ENCODE results near the gene GAGE12F. TPM values are rescaled to one million over a fixed set of nuclear protein-coding genes. Genes with fewer than 3 reads are reported as not detected.
"Not testable (repeated sequence)": the region's sequence is repeated elsewhere in the genome, so short reads cannot be mapped to it uniquely, and the experiment has no call there.

GAGE12F gene
- not detected for polyA plus RNA-seq (ENCODE audit: insufficient read length in 4 of 4)

- not testable (repeated sequence) for DNase-seq (ENCODE audit: low read depth in 4 of 4, low spot score in 2 of 4)
These were observed at the start of gene GAGE12F for GRCh38 chrX:49560542-49560941. GAGE12F (plus strand) TSS chrX:49560842; CDS start chrX:49561997, 1,155 bp downstream.

GRCh38 chrX:49531877-49532276 lies 28.8 kb upstream of the GAGE12F start, which contains the start of gene GAGE12C:
GAGE12C (plus strand) TSS chrX:49532177; CDS start chrX:49533332, 1,155 bp downstream.
- DNase-seq (ENCODE audit: low read depth in 4 of 4, low spot score in 2 of 4), result not testable (repeated sequence)

- DNase-seq (ENCODE audit: low read depth in 4 of 4, low spot score in 2 of 4), result not testable (repeated sequence)
These were observed 19.2 kb upstream of the GAGE12F start, which contains the start of gene GAGE12D for GRCh38 chrX:49541433-49541832. GAGE12D (plus strand) TSS chrX:49541733; CDS start chrX:49542888, 1,155 bp downstream.

- DNase-seq (ENCODE audit: low read depth in 4 of 4, low spot score in 2 of 4), result not testable (repeated sequence)
These were observed 9.7 kb upstream of the GAGE12F start, which contains the start of gene GAGE12E for GRCh38 chrX:49550989-49551388. GAGE12E (plus strand) TSS chrX:49551289; CDS start chrX:49552444, 1,155 bp downstream.

GRCh38 chrX:49568728-49569127 lies 8.1 kb downstream of the GAGE12F start:
- DNase-seq (ENCODE audit: low read depth in 4 of 4, low spot score in 2 of 4), result not testable (repeated sequence)

- DNase-seq (ENCODE audit: low read depth in 4 of 4, low spot score in 2 of 4), result not testable (repeated sequence)
These were observed 8.5 kb downstream of the GAGE12F start for GRCh38 chrX:49569152-49569551.

GRCh38 chrX:49570100-49570499 lies 9.5 kb downstream of the GAGE12F start, which contains the start of gene GAGE12G:
GAGE12G (plus strand) TSS chrX:49570400; CDS start chrX:49571555, 1,155 bp downstream.
- not testable (repeated sequence) for DNase-seq (ENCODE audit: low read depth in 4 of 4, low spot score in 2 of 4)

- not testable (repeated sequence) for DNase-seq (ENCODE audit: low read depth in 4 of 4, low spot score in 2 of 4)
These were observed 19.0 kb downstream of the GAGE12F start, which contains the start of gene GAGE12H for GRCh38 chrX:49579649-49580048. GAGE12H (plus strand) TSS chrX:49579949; CDS start chrX:49581104, 1,155 bp downstream.

GRCh38 chrX:49589196-49589595 lies 28.6 kb downstream of the GAGE12F start, which contains the start of gene GAGE2A:
GAGE2A (plus strand) TSS chrX:49589496; CDS start chrX:49590651, 1,155 bp downstream.
- DNase-seq (ENCODE audit: low read depth in 4 of 4, low spot score in 2 of 4), result not testable (repeated sequence)

GRCh38 chrX:49589769-49590478 lies 29.3 kb downstream of the GAGE12F start:
- DNase-seq (ENCODE audit: low read depth in 4 of 4, low spot score in 2 of 4), result not testable (repeated sequence)

GRCh38 chrX:49590488-49590887 lies 29.8 kb downstream of the GAGE12F start:
- not testable (repeated sequence) for DNase-seq (ENCODE audit: low read depth in 4 of 4, low spot score in 2 of 4)

GRCh38 chrX:49598720-49599119 lies 38.1 kb downstream of the GAGE12F start, which contains the start of gene GAGE1:
GAGE1 (plus strand) TSS chrX:49599020; CDS start chrX:49600175, 1,155 bp downstream.
- not testable (repeated sequence) for DNase-seq (ENCODE audit: low read depth in 4 of 4, low spot score in 2 of 4)

- DNase-seq (ENCODE audit: low read depth in 4 of 4, low spot score in 2 of 4), result no peak
These were observed 50.2 kb downstream of the GAGE12F start for GRCh38 chrX:49610718-49611310.

Other genes with a start within 250 kb of the GAGE12F start
- not detected for gene GAGE12J, start 238.8 kb upstream of the GAGE12F start, polyA plus RNA-seq (ENCODE audit: insufficient read length in 4 of 4)
- not detected for gene GAGE13, start 229.3 kb upstream of the GAGE12F start, polyA plus RNA-seq (ENCODE audit: insufficient read length in 4 of 4)
- gene GAGE12C, start 28.7 kb upstream of the GAGE12F start, polyA plus RNA-seq (ENCODE audit: insufficient read length in 4 of 4), result not detected
- not detected for gene GAGE12D, start 19.1 kb upstream of the GAGE12F start, polyA plus RNA-seq (ENCODE audit: insufficient read length in 4 of 4)
- gene GAGE12E, start 9.6 kb upstream of the GAGE12F start, polyA plus RNA-seq (ENCODE audit: insufficient read length in 4 of 4), result not detected
- gene GAGE12G, start 9.6 kb downstream of the GAGE12F start, polyA plus RNA-seq (ENCODE audit: insufficient read length in 4 of 4), result not detected
- not detected for gene GAGE12H, start 19.1 kb downstream of the GAGE12F start, polyA plus RNA-seq (ENCODE audit: insufficient read length in 4 of 4)
- not detected for gene GAGE2A, start 28.7 kb downstream of the GAGE12F start, polyA plus RNA-seq (ENCODE audit: insufficient read length in 4 of 4)
- under 1 TPM in 1 of 4 donors, not detected in 3; 0.03 TPM for gene GAGE1, start 38.2 kb downstream of the GAGE12F start, polyA plus RNA-seq (ENCODE audit: insufficient read length in 4 of 4)
- not detected for gene PAGE1, start 135.1 kb downstream of the GAGE12F start, polyA plus RNA-seq (ENCODE audit: insufficient read length in 4 of 4)

Measured in left renal cortex interstitium (tissue), 4 donors.